A673 (cell line): ENCODE data around the gene C10orf143.

Source experiments
- CTCF ChIP-seq: fragments of 300-800, 200-600 bp; sonication (generic); conservative IDR thresholded peaks from 2 replicates; pipeline ENCODE4 v1.5.1; 2017; ENCODE audit warnings: low read depth, mild to moderate bottlenecking, antibody characterized with exemption, low read length, moderate library complexity, mixed read lengths
- EZH2 ChIP-seq: fragments of 200-600 bp; sonication (generic); IDR thresholded peaks from 2 replicates; pipeline ENCODE4 v1.6.1; 2017; ENCODE audit warnings: borderline replicate concordance, low read depth, mild to moderate bottlenecking, mixed read lengths, antibody characterized with exemption, low read length; ENCODE audit not compliant: poor library complexity, severe bottlenecking

GRCh38 chr10:130014263-130015074, 96.2 kb downstream of the C10orf143 start:
- TF ChIP-seq EZH2 (no peak), CTCF (no peak)
